Glutamatergic neuron (in vitro differentiated cells): Measurements from ENCODE around the gene CD8A. TPM values are rescaled to one million over a fixed set of nuclear protein-coding genes. Genes with fewer than 3 reads are reported as not detected.
"Not testable (repeated sequence)": the region's sequence is repeated elsewhere in the genome, so short reads cannot be mapped to it uniquely, and the experiment has no call there.

Source experiments
- DNase-seq: peaks from one replicate; pipeline ENCODE4 v3.0.0; 2022
- H3K27ac Mint-ChIP-seq: one replicate; pipeline ENCODE4 v1.8.0; 2020; ENCODE audit warnings: mild to moderate bottlenecking, mixed read lengths, inconsistent platforms; ENCODE audit not compliant: unreplicated experiment
- H3K27me3 Mint-ChIP-seq: one replicate; pipeline ENCODE4 v1.8.0; 2020; ENCODE audit warnings: mild to moderate bottlenecking, moderate library complexity, mixed read lengths, inconsistent platforms; ENCODE audit not compliant: unreplicated experiment
- H3K36me3 Mint-ChIP-seq: one replicate; pipeline ENCODE4 v1.8.0; 2020; ENCODE audit warnings: mild to moderate bottlenecking, mixed read lengths, inconsistent platforms; ENCODE audit not compliant: unreplicated experiment
- H3K4me1 Mint-ChIP-seq: one replicate; pipeline ENCODE4 v1.8.0; 2020; ENCODE audit warnings: mild to moderate bottlenecking, low read depth, mixed read lengths, inconsistent platforms; ENCODE audit not compliant: unreplicated experiment
- H3K4me3 Mint-ChIP-seq: one replicate; pipeline ENCODE4 v1.8.0; 2020; ENCODE audit warnings: mild to moderate bottlenecking, mixed read lengths, inconsistent platforms; ENCODE audit not compliant: unreplicated experiment
- H3K9me3 Mint-ChIP-seq: one replicate; pipeline ENCODE4 v1.8.0; 2020; ENCODE audit warnings: mild to moderate bottlenecking, moderate library complexity, mixed read lengths, inconsistent platforms; ENCODE audit not compliant: unreplicated experiment
- long read RNA-seq: library from polyadenylated mRNA; unstranded; transcript quantifications from one replicate; pipeline ENCODE4 v2.0.0, GENCODE V29; 2020; ENCODE audit not compliant: unreplicated experiment
- total RNA-seq: library from RNA; stranded (reverse); fragmentation: NEBNext Ultra II Directional; extraction: Animal tissue kit (Norgen Biotek cat#: 25700); gene quantifications from one replicate; pipeline ENCODE4 v1.2.1, GENCODE V29; 2021; ENCODE audit not compliant: unreplicated experiment
- TF ChIP-seq, protein P1 (sequence below): fragments of 200-600 bp; sonication (generic); IDR thresholded peaks from one replicate; pipeline ENCODE4 v1.5.0; 2021; ENCODE audit not compliant: partially characterized antibody, unreplicated experiment

Gene CD8A
- 0.59 TPM for total RNA-seq
- long read RNA-seq = 0 reads

DNA sequence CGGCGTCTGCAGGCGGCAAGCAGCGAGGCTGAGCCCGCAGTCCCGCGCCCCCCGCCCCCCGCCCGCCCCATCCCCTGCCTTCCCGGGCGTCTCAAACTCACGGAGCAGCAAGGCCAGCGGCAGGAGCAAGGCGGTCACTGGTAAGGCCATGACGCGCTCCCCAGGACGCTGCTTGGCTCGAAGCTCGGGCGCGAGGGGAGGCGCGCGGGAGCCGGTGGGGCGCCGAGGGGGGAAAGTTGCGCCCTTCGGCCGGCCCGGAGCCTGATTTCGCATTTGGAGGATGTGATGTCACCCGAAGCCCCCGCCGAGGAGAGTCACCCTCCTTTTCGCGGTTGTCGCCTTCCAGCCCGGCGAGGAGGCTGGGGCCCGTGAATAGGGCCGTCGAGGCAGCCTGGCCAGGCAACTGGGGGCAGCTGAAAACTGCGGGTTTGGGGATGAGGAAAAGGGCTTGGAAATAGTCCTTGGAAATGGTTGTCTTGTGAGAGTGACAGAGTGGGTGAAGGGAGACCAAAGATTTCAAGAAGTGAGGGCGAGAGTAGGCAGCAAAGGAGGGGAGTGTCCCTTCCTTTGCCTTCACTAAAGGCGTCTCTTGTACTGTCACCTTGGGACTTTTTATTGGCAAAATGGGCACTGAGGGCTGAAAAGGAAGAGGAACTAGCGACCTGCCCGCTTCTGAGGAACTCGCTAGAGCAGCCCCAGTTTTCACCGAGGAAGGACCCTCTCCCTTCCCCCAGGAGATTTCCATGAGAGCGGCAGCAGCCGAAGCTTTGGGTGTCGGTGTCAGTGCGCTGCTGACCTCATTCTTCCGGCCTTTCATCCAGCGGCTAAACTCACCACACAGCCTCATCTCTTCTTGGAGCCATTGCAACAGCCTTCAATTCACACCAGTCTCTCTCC lies at the start of gene CD8A:
Gene CD8A (minus strand): TSS at position 238 of the 897 bp plus-strand sequence. CDS start 88 bp downstream, at position 150.
- H3K4me3 Mint-ChIP-seq = peak within 1 kb of the TSS; percentile 48
- DNase-seq = no peak
- peaks cover 19% of the 10 kb centered on the region for H3K36me3 Mint-ChIP-seq
- H3K27me3 Mint-ChIP-seq = peaks cover 17% of the 10 kb centered on the region
- peaks cover 7% of the 10 kb centered on the region for H3K9me3 Mint-ChIP-seq
- TF ChIP-seq, protein P1, sequence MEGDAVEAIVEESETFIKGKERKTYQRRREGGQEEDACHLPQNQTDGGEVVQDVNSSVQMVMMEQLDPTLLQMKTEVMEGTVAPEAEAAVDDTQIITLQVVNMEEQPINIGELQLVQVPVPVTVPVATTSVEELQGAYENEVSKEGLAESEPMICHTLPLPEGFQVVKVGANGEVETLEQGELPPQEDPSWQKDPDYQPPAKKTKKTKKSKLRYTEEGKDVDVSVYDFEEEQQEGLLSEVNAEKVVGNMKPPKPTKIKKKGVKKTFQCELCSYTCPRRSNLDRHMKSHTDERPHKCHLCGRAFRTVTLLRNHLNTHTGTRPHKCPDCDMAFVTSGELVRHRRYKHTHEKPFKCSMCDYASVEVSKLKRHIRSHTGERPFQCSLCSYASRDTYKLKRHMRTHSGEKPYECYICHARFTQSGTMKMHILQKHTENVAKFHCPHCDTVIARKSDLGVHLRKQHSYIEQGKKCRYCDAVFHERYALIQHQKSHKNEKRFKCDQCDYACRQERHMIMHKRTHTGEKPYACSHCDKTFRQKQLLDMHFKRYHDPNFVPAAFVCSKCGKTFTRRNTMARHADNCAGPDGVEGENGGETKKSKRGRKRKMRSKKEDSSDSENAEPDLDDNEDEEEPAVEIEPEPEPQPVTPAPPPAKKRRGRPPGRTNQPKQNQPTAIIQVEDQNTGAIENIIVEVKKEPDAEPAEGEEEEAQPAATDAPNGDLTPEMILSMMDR = no peak
- H3K27ac Mint-ChIP-seq = no peak within 1 kb of the TSS
- peaks cover 2% of the 10 kb centered on the region for H3K4me1 Mint-ChIP-seq

DNA sequence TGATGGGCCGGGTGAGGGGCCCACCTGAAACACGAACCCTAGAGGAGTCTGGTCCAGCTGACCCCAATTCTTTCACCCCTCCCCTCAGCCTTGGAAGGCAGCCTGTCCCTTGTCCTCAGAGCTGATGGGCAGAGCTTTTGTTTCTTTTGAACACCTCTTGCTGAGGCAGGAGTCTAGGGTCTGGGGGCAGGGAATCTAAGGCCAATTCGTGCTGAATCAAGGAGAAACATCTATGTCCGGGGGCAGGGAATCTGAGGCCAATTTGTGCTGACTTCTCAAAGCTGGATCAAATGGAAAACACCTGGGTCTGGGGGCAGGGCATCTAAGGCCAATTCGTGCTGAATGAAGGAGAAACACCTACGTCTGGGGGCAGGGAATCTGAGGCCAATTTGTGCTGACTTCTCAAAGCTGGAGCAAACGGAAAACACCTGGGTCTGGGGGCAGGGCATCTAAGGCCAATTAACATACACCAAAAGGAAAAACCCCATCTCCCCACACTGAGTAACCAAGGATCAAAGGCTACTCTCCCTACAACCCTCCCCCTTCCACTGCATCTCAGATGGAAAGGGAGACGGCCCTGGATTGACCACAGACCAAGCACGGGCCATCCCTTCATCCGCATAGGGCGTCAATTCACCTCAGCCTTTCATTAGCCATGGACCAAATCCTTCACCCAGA lies 49.3 kb upstream of the CD8A start:
- H3K4me1 Mint-ChIP-seq, H3K27me3 Mint-ChIP-seq, H3K36me3 Mint-ChIP-seq, H3K27ac Mint-ChIP-seq, H3K9me3 Mint-ChIP-seq, DNase-seq, H3K4me3 Mint-ChIP-seq: not testable (repeated sequence)

DNA sequence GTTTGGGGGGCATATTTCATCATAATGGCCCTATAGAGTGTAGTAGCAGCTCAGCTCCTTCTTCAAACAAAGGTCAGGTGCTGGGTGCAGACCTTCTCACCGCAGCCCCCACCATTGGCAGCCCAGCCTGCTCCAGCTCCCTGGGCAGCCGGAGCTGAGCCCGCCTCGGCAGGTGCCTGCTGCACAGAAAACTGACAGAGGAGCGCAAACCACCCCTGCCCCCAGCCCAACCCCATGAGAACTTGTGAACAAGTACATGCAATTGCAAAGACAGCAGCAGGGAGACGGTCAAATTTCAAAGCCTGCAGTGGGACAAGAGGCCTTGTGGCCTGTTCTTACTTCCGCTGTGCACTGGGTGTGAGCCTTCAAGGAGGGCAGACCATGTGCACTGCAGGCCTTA lies 48.7 kb upstream of the CD8A start:
- not testable (repeated sequence) for H3K27me3 Mint-ChIP-seq, DNase-seq, H3K4me1 Mint-ChIP-seq, H3K27ac Mint-ChIP-seq, H3K9me3 Mint-ChIP-seq, H3K36me3 Mint-ChIP-seq, H3K4me3 Mint-ChIP-seq

DNA sequence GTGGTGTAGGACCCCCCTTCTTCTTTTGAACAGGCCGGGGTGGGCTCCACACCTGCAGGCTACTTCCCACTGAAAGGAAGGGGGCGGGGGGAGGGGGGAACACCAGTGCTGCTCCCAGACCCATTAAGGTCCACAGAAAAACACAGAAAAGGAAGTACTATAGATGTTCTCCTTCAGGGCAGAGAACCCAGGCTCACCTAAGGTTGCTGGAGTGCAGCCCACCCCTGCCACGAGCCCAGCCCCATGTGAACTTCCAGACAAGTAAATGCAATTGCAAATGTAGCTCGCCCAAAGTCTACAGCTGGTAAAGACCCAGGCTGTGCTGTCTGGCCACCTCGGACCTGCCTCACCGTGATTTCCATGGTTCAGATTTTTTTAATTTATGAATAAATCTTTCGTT lies 47.0 kb upstream of the CD8A start:
- not testable (repeated sequence) for H3K27me3 Mint-ChIP-seq, H3K36me3 Mint-ChIP-seq, H3K9me3 Mint-ChIP-seq, H3K27ac Mint-ChIP-seq, H3K4me1 Mint-ChIP-seq, DNase-seq, H3K4me3 Mint-ChIP-seq

DNA sequence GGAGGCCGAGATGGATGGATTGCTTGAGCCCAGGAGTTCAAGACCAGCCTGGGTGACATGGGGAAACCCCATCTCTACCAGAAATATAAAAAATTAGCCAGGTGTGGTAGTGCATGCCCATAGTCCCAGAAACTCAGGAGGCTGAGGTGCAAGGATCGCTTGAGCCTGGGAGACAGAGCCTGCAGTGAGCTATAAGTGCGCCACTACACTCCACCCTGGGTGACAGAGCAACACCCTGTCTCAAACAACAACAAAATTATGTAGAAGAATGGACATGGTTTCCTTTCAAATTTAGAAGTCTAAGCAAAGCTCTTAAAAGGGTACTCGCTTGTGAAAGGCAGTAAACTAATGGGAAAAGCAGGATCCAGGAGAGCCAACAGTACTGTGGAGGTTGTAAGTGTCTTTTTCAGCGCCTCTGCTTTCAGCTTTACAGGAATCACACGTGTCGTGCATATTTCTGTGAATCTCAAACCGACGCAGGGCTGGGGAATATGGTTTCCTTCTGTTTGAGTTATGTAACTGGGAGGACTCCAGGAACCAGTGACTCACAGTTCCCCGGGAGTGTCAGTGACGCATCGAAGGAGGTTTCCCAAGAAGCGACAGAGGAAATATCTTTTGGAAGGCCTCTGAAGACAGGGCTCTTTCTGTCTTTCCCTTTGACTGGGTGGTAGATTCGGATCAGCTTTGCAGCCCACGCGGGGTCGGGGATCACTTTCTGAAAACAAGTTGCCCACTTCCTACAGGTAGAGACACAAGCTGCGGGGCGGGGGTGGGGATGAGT lies 46.4 kb upstream of the CD8A start:
- not testable (repeated sequence) for DNase-seq, H3K4me1 Mint-ChIP-seq, H3K27ac Mint-ChIP-seq, H3K27me3 Mint-ChIP-seq, H3K36me3 Mint-ChIP-seq, H3K9me3 Mint-ChIP-seq, H3K4me3 Mint-ChIP-seq

DNA sequence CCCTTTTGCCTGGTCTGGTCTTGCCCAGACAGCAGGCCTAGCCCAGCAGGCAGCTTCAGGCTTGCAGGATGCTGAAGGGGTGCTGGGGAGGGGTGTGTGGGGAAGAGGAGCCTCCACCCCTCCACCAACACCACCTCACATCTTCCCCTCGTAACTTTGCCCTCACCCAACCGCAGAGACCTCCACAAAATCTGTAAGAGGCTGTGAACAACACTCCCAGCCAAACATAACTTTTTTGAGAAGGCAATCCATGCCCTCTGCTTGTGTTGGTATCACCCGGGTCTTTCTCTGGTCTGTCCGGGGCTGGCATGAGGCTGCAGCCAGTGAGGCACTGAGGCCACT lies 44.8 kb upstream of the CD8A start:
- H3K27ac Mint-ChIP-seq, H3K4me1 Mint-ChIP-seq: not testable (repeated sequence)

DNA sequence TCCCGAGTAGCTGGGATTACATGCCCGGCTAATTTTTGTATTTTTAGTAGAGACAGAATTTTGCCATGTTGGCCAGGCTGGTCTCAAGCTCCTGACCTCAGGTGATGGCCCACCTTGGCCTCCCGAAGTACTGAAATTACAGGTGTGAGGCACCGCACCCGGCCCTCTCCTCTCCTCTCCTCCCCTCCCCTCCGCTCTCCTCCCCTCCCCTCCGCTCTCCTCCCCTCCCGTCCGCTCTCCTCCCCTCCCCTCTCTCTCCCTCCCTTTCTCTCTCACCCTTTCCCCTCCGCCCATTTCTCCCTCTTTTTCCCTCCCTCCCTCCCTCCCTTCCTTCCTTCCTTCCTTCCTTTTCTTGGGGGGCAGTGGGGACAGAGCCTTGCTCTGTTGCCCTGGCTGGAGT lies 42.6 kb upstream of the CD8A start:
- DNase-seq = no peak
- H3K27ac Mint-ChIP-seq = no peak overlapping the region

More for the DNA sequence above, 44.8 kb upstream of the CD8A start:
- not testable (repeated sequence) for DNase-seq, H3K27me3 Mint-ChIP-seq, H3K4me3 Mint-ChIP-seq, H3K36me3 Mint-ChIP-seq, H3K9me3 Mint-ChIP-seq

More for the DNA sequence above, 42.6 kb upstream of the CD8A start:
- Mint-ChIP-seq H3K27me3 (no peaks in the 10 kb centered on the region), H3K4me1 (no peaks in the 10 kb centered on the region), H3K36me3 (no peaks in the 10 kb centered on the region), H3K9me3 (peaks cover 1% of the 10 kb centered on the region), H3K4me3 (no peak overlapping the region)
- TF ChIP-seq, protein P1 = no peak
